K562 (cell line): ENCODE results near the gene ACTRT3. TPM values are rescaled to one million over a fixed set of nuclear protein-coding genes. Genes with fewer than 3 reads are reported as not detected.

Experiments
- ARID1B ChIP-seq: fragments of 450-650 bp; IDR thresholded peaks from 2 replicates; pipeline ENCODE4 v1.6.1; 2016; ENCODE audit warnings: antibody characterized with exemption, mild to moderate bottlenecking, inconsistent platforms
- FOXP1 ChIP-seq: sonication (generic); formaldehyde crosslinking; IDR thresholded peaks from 2 replicates; pipeline ENCODE4 v1.8.0; 2022; ENCODE audit warnings: mild to moderate bottlenecking, missing genetic modification reagents
- PHF20 ChIP-seq: fragments of 450-650 bp; IDR thresholded peaks from 2 replicates; pipeline ENCODE4 v1.6.1; 2018; ENCODE audit not compliant: partially characterized antibody
- RBBP5 ChIP-seq: fragments of 200-600 bp; sonication (generic); IDR thresholded peaks from 2 replicates; pipeline ENCODE4 v1.6.1; 2012; ENCODE audit warnings: borderline replicate concordance, mild to moderate bottlenecking, low read length, control low read depth, inconsistent platforms; ENCODE audit not compliant: insufficient read depth, poor library complexity, severe bottlenecking
- TCF7 ChIP-seq: sonication (generic); IDR thresholded peaks from 2 replicates; pipeline ENCODE4 v1.6.1; 2016; ENCODE audit warnings: antibody characterized with exemption, borderline replicate concordance
- TSC22D4 ChIP-seq: fragments of 450-650 bp; IDR thresholded peaks from 2 replicates; pipeline ENCODE4 v1.6.1; 2016; ENCODE audit warnings: missing genetic modification characterization, missing biosample characterization, control low read depth
- ZBTB7A ChIP-seq: IDR thresholded peaks from 2 replicates; pipeline ENCODE4 v1.6.1; 2011; ENCODE audit warnings: low read depth, mild to moderate bottlenecking, low read length, moderate library complexity, borderline replicate concordance; ENCODE audit not compliant: control insufficient read depth
- ZKSCAN3 ChIP-seq: fragments of 250-450 bp; sonication (Bioruptor Pico); IDR thresholded peaks from 2 replicates; pipeline ENCODE4 v1.4.0; 2020
- ZNF644 ChIP-seq: fragments of 200-800 bp; sonication (Bioruptor generic); IDR thresholded peaks from 2 replicates; pipeline ENCODE4 v1.6.1; 2016; ENCODE audit warnings: low read depth, missing genetic modification characterization, missing compliant biosample characterization
- polyA plus RNA-seq, 8 experiments: library from polyadenylated mRNA; depleted of rRNA in 4 of 8; stranded (reverse) in 5 of 8; unstranded in 3 of 8; fragments of >200 nt; fragmentation: Nextera tagmentation in 2 of 8; fragmentation: Illumina TruSeq in 1 of 8; extraction: Ambion mirVana in 2 of 8; extraction: Trizol in 1 of 8; gene quantifications; 2 replicates each; pipeline versions ENCODE4 v1.2.1 to v1.2.3, GENCODE V29; 2011 to 2014; ENCODE audit warnings: inconsistent platforms in 1 of 8, missing spikeins in 1 of 8
- total RNA-seq, 7 experiments: library from RNA; depleted of rRNA in 6 of 7; stranded (reverse); fragments of >200 nt in 6 of 7; fragmentation: Illumina TruSeq in 2 of 7; extraction: Trizol in 2 of 7; gene quantifications; 2 replicates each; pipeline versions ENCODE4 v1.2.1 to v1.2.3, GENCODE V29; 2011 to 2021; ENCODE audit warnings: low replicate concordance in 1 of 7
- TF ChIP-seq, protein P1 (sequence below): sonication (generic); formaldehyde crosslinking; IDR thresholded peaks from 2 replicates; pipeline ENCODE4 v1.8.1; 2023; ENCODE audit warnings: missing genetic modification reagents, mild to moderate bottlenecking, borderline replicate concordance
- TF ChIP-seq, protein P2 (sequence below): IDR thresholded peaks from 2 replicates; pipeline ENCODE4 v1.6.1; 2012; ENCODE audit warnings: low read depth, low read length, improper control_type of control experiment, borderline replicate concordance
- TF ChIP-seq, protein P3 (sequence below), 2 experiments: fragments of 450-650 bp in 1 of 2; IDR thresholded peaks; 2 replicates each; pipeline ENCODE4 v1.6.1; 2011 to 2017; ENCODE audit warnings: low read depth in 2 of 2, antibody characterized with exemption in 1 of 2, borderline replicate concordance in 1 of 2, low read length in 1 of 2, mild to moderate bottlenecking in 1 of 2, mixed read lengths in 1 of 2; ENCODE audit not compliant: control insufficient read depth in 1 of 2
- TF ChIP-seq, protein P4 (sequence below): IDR thresholded peaks from 3 replicates; pipeline ENCODE4 v1.6.1; 2011; ENCODE audit warnings: borderline replicate concordance, mild to moderate bottlenecking, moderate library complexity; ENCODE audit not compliant: insufficient read length; ENCODE audit errors: extremely low read depth

ACTRT3 gene
- total and polyA plus RNA-seq, 9 of the 15 experiments (the other 6 are each of a cell fraction or from before 2014, with no cell fraction given): 0.06 to 0.11 (median 0.07) TPM; not detected in 5

DNA sequence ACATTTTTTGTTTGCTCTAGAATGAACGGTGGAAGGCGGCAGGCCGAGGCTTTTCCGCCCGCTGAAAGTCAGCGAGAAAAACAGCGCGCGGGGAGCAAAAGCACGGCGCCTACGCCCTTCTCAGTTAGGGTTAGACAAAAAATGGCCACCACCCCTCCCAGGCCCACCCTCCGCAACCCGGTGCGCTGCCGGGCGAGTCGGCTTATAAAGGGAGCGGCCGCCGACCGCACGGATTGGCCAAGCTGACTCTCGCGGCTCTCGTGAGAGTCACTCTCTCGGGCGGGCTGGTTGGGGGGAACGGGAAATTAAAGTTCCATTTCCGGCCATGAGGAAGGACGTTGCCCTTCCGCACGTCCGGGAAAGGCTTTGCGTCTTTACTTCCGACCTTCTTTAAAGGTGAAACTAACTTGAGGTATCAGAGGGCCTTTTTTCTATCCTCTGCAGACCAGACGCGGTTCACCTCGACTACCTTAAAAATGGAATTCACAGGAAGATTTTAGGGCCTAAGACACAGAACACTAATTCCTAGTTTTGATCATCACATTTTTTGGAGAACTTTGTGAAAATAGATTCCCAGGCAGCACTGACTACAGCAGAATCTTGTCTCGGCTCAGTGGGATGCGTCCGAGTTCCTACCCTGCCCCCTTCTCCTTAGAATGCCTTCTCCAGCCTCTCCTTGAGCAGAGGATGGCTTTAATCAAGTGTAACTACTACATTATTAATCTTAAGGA is 4.3 kb downstream of the ACTRT3 start, which contains the start of gene TERC (continued):
- TF ChIP-seq, protein P1, sequence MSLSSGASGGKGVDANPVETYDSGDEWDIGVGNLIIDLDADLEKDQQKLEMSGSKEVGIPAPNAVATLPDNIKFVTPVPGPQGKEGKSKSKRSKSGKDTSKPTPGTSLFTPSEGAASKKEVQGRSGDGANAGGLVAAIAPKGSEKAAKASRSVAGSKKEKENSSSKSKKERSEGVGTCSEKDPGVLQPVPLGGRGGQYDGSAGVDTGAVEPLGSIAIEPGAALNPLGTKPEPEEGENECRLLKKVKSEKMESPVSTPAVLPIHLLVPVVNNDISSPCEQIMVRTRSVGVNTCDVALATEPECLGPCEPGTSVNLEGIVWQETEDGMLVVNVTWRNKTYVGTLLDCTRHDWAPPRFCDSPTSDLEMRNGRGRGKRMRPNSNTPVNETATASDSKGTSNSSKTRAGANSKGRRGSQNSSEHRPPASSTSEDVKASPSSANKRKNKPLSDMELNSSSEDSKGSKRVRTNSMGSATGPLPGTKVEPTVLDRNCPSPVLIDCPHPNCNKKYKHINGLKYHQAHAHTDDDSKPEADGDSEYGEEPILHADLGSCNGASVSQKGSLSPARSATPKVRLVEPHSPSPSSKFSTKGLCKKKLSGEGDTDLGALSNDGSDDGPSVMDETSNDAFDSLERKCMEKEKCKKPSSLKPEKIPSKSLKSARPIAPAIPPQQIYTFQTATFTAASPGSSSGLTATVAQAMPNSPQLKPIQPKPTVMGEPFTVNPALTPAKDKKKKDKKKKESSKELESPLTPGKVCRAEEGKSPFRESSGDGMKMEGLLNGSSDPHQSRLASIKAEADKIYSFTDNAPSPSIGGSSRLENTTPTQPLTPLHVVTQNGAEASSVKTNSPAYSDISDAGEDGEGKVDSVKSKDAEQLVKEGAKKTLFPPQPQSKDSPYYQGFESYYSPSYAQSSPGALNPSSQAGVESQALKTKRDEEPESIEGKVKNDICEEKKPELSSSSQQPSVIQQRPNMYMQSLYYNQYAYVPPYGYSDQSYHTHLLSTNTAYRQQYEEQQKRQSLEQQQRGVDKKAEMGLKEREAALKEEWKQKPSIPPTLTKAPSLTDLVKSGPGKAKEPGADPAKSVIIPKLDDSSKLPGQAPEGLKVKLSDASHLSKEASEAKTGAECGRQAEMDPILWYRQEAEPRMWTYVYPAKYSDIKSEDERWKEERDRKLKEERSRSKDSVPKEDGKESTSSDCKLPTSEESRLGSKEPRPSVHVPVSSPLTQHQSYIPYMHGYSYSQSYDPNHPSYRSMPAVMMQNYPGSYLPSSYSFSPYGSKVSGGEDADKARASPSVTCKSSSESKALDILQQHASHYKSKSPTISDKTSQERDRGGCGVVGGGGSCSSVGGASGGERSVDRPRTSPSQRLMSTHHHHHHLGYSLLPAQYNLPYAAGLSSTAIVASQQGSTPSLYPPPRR (CRISPR knock-in tag): no peak
- TF ChIP-seq ZKSCAN3 (no peak), PHF20 (no peak), ARID1B (no peak; the same call in 1 of the 2 replicates), ZBTB7A (no peak), TCF7 (no peak), FOXP1 (no peak), TSC22D4 (tag) (no peak), RBBP5 (peak; percentile 60), ZNF644 (tag) (peak; percentile 34; the same call in 1 of the 2 replicates)
- TF ChIP-seq, protein P2, sequence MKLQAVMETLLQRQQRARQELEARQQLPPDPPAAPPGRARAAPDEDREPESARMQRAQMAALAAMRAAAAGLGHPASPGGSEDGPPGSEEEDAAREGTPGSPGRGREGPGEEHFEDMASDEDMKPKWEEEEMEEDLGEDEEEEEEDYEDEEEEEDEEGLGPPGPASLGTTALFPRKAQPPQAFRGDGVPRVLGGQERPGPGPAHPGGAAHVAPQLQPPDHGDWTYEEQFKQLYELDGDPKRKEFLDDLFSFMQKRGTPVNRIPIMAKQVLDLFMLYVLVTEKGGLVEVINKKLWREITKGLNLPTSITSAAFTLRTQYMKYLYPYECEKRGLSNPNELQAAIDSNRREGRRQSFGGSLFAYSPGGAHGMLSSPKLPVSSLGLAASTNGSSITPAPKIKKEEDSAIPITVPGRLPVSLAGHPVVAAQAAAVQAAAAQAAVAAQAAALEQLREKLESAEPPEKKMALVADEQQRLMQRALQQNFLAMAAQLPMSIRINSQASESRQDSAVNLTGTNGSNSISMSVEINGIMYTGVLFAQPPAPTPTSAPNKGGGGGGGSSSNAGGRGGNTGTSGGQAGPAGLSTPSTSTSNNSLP: no peak
- TF ChIP-seq, protein P3, sequence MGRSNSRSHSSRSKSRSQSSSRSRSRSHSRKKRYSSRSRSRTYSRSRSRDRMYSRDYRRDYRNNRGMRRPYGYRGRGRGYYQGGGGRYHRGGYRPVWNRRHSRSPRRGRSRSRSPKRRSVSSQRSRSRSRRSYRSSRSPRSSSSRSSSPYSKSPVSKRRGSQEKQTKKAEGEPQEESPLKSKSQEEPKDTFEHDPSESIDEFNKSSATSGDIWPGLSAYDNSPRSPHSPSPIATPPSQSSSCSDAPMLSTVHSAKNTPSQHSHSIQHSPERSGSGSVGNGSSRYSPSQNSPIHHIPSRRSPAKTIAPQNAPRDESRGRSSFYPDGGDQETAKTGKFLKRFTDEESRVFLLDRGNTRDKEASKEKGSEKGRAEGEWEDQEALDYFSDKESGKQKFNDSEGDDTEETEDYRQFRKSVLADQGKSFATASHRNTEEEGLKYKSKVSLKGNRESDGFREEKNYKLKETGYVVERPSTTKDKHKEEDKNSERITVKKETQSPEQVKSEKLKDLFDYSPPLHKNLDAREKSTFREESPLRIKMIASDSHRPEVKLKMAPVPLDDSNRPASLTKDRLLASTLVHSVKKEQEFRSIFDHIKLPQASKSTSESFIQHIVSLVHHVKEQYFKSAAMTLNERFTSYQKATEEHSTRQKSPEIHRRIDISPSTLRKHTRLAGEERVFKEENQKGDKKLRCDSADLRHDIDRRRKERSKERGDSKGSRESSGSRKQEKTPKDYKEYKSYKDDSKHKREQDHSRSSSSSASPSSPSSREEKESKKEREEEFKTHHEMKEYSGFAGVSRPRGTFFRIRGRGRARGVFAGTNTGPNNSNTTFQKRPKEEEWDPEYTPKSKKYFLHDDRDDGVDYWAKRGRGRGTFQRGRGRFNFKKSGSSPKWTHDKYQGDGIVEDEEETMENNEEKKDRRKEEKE (IDR thresholded peaks at IDR 0.05; ENCODE audit: borderline replicate concordance in 1 of 2, control insufficient read depth in 1 of 2, low read depth in 2 of 2, low read length in 1 of 2): no peak
- TF ChIP-seq, protein P4, sequence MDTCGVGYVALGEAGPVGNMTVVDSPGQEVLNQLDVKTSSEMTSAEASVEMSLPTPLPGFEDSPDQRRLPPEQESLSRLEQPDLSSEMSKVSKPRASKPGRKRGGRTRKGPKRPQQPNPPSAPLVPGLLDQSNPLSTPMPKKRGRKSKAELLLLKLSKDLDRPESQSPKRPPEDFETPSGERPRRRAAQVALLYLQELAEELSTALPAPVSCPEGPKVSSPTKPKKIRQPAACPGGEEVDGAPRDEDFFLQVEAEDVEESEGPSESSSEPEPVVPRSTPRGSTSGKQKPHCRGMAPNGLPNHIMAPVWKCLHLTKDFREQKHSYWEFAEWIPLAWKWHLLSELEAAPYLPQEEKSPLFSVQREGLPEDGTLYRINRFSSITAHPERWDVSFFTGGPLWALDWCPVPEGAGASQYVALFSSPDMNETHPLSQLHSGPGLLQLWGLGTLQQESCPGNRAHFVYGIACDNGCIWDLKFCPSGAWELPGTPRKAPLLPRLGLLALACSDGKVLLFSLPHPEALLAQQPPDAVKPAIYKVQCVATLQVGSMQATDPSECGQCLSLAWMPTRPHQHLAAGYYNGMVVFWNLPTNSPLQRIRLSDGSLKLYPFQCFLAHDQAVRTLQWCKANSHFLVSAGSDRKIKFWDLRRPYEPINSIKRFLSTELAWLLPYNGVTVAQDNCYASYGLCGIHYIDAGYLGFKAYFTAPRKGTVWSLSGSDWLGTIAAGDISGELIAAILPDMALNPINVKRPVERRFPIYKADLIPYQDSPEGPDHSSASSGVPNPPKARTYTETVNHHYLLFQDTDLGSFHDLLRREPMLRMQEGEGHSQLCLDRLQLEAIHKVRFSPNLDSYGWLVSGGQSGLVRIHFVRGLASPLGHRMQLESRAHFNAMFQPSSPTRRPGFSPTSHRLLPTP: no peak
